Measurements from ENCODE around the gene SLC22A3.
"Not testable (repeated sequence)": the region's sequence is repeated elsewhere in the genome, so short reads cannot be mapped to it uniquely, and the experiment has no call there.

DNA sequence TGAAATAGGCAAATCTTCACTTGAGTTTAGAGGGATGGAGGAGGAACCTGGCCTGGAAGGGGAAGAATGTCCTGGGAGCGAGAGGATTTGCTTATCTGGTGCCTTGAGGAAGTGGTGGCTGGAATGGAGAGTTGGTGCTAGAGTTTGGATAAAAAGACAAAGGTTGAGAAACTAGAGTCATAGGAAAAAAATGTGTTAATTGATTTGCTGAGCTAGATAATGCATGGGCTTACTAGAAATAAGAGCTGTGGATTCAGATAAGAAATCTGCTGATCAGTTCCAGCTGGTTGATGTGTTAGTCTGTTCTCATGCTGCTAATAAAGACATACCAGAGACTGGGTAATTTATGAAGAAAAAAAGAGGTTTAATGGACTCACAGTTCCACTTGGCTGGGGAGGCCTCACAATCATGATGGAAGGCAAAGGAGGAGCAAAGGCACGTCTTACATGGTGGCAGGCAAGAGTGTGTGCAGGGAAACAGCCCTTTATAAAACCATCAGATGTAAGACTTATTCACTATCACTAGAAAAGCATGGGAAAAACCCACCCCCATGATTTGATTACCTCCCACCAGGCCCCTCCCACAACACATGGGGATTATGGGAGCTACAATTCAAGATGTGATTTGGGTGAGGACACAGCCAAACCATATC is 45.6 kb upstream of the SLC22A3 start:
- not testable (repeated sequence) for TF ChIP-seq EZH2 (IDR thresholded peaks at IDR 0.05); POLR2AphosphoS5 (IDR thresholded peaks at IDR 0.05; ENCODE audit: borderline replicate concordance, low read depth, low read length)

Measured in SK-N-MC (cell line).